ENCODE results near the gene EFNA5. TPM values are rescaled to one million over a fixed set of nuclear protein-coding genes. Genes with fewer than 3 reads are reported as not detected.

EFNA5 gene
- total RNA-seq, 1 donor from 2014 or later: 12.6 TPM

DNA sequence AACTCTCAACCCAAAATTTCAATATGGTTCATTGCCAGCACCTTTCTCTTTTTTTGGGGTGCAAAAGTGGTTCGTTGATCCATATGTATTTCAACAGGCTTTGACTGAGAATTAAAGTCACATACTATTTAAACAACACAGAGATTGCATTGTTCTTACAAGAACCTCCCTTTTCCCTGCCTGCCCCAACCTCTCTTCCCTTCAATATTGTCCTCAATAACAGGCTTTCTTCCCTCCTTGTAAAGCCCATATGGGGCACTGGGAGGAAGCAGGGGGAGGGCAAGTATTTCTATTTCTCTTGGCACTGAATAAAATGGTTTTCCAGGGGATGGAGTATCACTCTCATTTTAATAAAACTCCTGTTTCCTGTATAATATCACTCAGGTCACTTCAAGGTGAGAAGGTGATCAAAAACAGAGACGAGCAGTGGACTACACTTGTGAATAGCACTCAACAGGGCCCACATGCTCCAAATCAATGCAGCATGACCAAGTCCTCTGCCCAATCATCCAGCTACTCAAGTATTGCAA, 65.1 kb downstream of the EFNA5 start:
- H3K4me3 ChIP-seq (ENCODE audit: low read depth, low read length): no peak overlapping the region
- H3K27me3 ChIP-seq (ENCODE audit: control insufficient read depth, insufficient read depth, low read length): no peaks in the 10 kb centered on the region
- TF ChIP-seq, protein P1, sequence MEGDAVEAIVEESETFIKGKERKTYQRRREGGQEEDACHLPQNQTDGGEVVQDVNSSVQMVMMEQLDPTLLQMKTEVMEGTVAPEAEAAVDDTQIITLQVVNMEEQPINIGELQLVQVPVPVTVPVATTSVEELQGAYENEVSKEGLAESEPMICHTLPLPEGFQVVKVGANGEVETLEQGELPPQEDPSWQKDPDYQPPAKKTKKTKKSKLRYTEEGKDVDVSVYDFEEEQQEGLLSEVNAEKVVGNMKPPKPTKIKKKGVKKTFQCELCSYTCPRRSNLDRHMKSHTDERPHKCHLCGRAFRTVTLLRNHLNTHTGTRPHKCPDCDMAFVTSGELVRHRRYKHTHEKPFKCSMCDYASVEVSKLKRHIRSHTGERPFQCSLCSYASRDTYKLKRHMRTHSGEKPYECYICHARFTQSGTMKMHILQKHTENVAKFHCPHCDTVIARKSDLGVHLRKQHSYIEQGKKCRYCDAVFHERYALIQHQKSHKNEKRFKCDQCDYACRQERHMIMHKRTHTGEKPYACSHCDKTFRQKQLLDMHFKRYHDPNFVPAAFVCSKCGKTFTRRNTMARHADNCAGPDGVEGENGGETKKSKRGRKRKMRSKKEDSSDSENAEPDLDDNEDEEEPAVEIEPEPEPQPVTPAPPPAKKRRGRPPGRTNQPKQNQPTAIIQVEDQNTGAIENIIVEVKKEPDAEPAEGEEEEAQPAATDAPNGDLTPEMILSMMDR (IDR thresholded peaks at IDR 0.05; ENCODE audit: insufficient read depth, low read length, poor library complexity, severe bottlenecking): no peak
- no peak for DNase-seq (ENCODE audit: low read depth)
- no peaks in the 10 kb centered on the region for H3K36me3 ChIP-seq (ENCODE audit: control insufficient read depth, insufficient read depth, low read length)

GRCh38 chr5:107604990-107605389, 65.7 kb downstream of the EFNA5 start:
- H3K36me3 ChIP-seq (ENCODE audit: control insufficient read depth, insufficient read depth, low read length): no peaks in the 10 kb centered on the region
- TF ChIP-seq, protein P1 (IDR thresholded peaks at IDR 0.05; ENCODE audit: insufficient read depth, low read length, poor library complexity, severe bottlenecking): no peak
- H3K27me3 ChIP-seq (ENCODE audit: control insufficient read depth, insufficient read depth, low read length): no peaks in the 10 kb centered on the region
- no peak for DNase-seq (ENCODE audit: low read depth)
- H3K4me3 ChIP-seq (ENCODE audit: low read depth, low read length): no peak overlapping the region

DNA sequence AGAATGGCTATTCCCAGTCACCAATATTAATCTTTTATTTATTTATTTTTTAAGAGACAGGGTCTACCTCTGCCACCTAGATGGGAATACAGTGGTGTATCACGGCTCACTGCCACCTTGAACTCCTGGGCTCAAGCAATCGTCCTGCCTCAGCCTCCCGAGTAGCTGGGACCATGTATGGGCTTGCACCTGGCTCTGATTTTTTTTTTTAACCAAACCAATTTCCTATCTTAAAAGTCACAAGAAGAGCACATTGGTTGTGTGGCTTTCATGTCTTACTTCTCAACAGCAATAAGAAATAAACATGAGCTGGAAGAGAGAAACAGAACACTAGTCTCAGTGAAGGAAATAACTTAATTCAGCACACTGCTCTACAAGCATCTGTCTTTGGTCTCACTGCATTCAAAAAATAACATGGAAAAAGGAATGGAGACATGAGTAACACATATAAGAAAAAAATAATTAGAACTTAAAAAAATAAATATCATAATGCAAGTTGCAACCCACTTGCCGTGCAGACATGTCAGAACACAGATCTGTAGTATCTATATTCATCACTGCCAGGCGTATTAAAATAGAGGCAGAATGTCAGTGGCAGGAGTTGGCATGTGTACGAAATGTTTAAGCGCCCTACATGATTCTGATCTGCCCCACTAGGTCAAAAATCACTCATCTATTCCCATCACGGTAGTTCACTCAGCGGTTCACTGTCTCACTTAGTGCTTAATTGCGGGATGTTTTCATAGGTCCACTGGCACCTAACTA, 66.4 kb downstream of the EFNA5 start:
- no peak for DNase-seq (ENCODE audit: low read depth)
- TF ChIP-seq, protein P1 (IDR thresholded peaks at IDR 0.05; ENCODE audit: insufficient read depth, low read length, poor library complexity, severe bottlenecking): no peak
- H3K4me3 ChIP-seq (ENCODE audit: low read depth, low read length): no peak overlapping the region
- no peaks in the 10 kb centered on the region for H3K36me3 ChIP-seq (ENCODE audit: control insufficient read depth, insufficient read depth, low read length)
- H3K27me3 ChIP-seq (ENCODE audit: control insufficient read depth, insufficient read depth, low read length): no peaks in the 10 kb centered on the region

DNA sequence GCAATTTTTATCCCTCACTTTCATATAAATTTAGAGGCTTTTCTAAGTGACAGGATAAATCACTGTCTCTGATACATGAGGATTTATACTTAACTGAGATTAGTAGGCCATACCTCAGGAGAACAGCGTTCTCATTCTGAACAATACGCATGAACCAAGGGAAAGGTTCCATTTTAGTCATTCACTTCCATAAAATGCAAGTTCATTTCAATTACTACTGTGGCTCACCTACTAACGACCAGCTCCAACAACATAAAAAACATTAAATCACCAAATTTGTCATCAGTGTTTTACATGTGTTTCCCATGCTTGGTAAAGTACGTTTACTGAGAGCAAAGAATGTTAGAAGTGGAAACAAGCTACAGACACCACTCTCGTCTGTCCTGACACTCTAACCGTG, 67.4 kb downstream of the EFNA5 start:
- H3K36me3 ChIP-seq (ENCODE audit: control insufficient read depth, insufficient read depth, low read length): no peaks in the 10 kb centered on the region
- no peaks in the 10 kb centered on the region for H3K27me3 ChIP-seq (ENCODE audit: control insufficient read depth, insufficient read depth, low read length)
- no peak for DNase-seq (ENCODE audit: low read depth)
- TF ChIP-seq, protein P1 (IDR thresholded peaks at IDR 0.05; ENCODE audit: insufficient read depth, low read length, poor library complexity, severe bottlenecking): no peak
- H3K4me3 ChIP-seq (ENCODE audit: low read depth, low read length): no peak overlapping the region

DNA sequence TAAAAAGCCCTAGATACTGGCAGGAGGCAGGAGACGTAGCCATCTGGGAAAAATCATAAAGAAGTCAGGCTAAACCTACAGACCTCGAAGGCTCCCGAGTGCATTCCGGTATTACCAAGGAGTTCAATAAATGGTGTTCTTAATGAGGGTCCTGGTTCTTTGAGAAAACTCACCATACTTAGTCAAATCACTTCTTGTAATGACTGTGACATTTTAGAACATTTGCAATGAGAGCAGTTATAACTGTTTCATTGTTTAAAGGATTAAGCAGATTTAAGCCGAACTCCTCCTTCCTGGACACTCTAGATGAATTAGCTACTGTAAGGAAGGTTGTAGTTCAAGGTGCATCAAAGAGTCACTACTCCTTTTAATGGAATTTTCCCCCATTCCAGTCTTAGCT, 67.8 kb downstream of the EFNA5 start:
- no peaks in the 10 kb centered on the region for H3K36me3 ChIP-seq (ENCODE audit: control insufficient read depth, insufficient read depth, low read length)
- no peaks in the 10 kb centered on the region for H3K27me3 ChIP-seq (ENCODE audit: control insufficient read depth, insufficient read depth, low read length)
- DNase-seq (ENCODE audit: low read depth): no peak
- TF ChIP-seq, protein P1 (IDR thresholded peaks at IDR 0.05; ENCODE audit: insufficient read depth, low read length, poor library complexity, severe bottlenecking): no peak
- no peak overlapping the region for H3K4me3 ChIP-seq (ENCODE audit: low read depth, low read length)

GRCh38 chr5:107601076-107601475, 69.7 kb downstream of the EFNA5 start:
- H3K36me3 ChIP-seq (ENCODE audit: control insufficient read depth, insufficient read depth, low read length): no peaks in the 10 kb centered on the region
- no peaks in the 10 kb centered on the region for H3K27me3 ChIP-seq (ENCODE audit: control insufficient read depth, insufficient read depth, low read length)
- TF ChIP-seq, protein P1 (IDR thresholded peaks at IDR 0.05; ENCODE audit: insufficient read depth, low read length, poor library complexity, severe bottlenecking): no peak
- H3K4me3 ChIP-seq (ENCODE audit: low read depth, low read length): no peak overlapping the region
- no peak for DNase-seq (ENCODE audit: low read depth)
